HFFc6 (cell line): ENCODE data around the gene NIT2. TPM values are rescaled to one million over a fixed set of nuclear protein-coding genes. Genes with fewer than 3 reads are reported as not detected.

ENCODE experiments used
- DNase-seq: peaks from one replicate; pipeline ENCODE4 v3.0.0-alpha.2; 2018
- H3K27ac Mint-ChIP-seq: 2 replicates; pipeline ENCODE4 v1.8.0; 2020; ENCODE audit warnings: mild to moderate bottlenecking, mixed read lengths
- H3K27me3 Mint-ChIP-seq: 2 replicates; pipeline ENCODE4 v1.8.0; 2021; ENCODE audit warnings: mild to moderate bottlenecking, moderate library complexity, mixed read lengths; ENCODE audit not compliant: insufficient read depth
- H3K36me3 Mint-ChIP-seq: 2 replicates; pipeline ENCODE4 v1.8.0; 2021; ENCODE audit warnings: low read depth, mixed read lengths
- H3K4me1 Mint-ChIP-seq: 2 replicates; pipeline ENCODE4 v1.8.0; 2020; ENCODE audit warnings: low read depth, mixed read lengths
- H3K4me3 Mint-ChIP-seq: 2 replicates; pipeline ENCODE4 v1.8.0; 2020; ENCODE audit warnings: mild to moderate bottlenecking, moderate library complexity, mixed read lengths
- H3K9me3 Mint-ChIP-seq: 2 replicates; pipeline ENCODE4 v1.8.0; 2020; ENCODE audit warnings: mild to moderate bottlenecking, mixed read lengths
- CTCF ChIP-seq: fragments of 200-600 bp; sonication (generic); IDR thresholded peaks from 2 replicates; pipeline ENCODE4 v1.5.0; 2021; ENCODE audit warnings: antibody characterized with exemption, mild to moderate bottlenecking
- total RNA-seq, 6 experiments: library from RNA; stranded (reverse); fragmentation: NEBNext Ultra II Directional; extraction: Animal tissue kit (Norgen Biotek cat#: 25700); gene quantifications; 2 replicates in 1 of 6; 3 replicates in 5 of 6; pipeline ENCODE4 v1.2.3, GENCODE V29; 2021

NIT2 gene
- total RNA-seq, 6 experiments from 2014 or later: 36.4 to 48.6 (median 42.7) TPM

GRCh38 chr3:100354850-100355249, 20.3 kb downstream of the NIT2 start:
- Mint-ChIP-seq H3K9me3 (no peaks in the 10 kb centered on the region), H3K36me3 (peaks cover 34% of the 10 kb centered on the region), H3K4me1 (peaks cover 12% of the 10 kb centered on the region), H3K4me3 (no peak overlapping the region), H3K27ac (no peak overlapping the region), H3K27me3 (no peaks in the 10 kb centered on the region; the same call in 1 of the 2 replicates)
- TF ChIP-seq CTCF: no peak
- DNase-seq: no peak

GRCh38 chr3:100358413-100358812, 23.9 kb downstream of the NIT2 start:
- no peaks in the 10 kb centered on the region; the same call in 1 of the 2 replicates for H3K27me3 Mint-ChIP-seq
- H3K9me3 Mint-ChIP-seq: peaks cover 4% of the 10 kb centered on the region; the same call in 1 of the 2 replicates
- TF ChIP-seq CTCF: no peak
- H3K36me3 Mint-ChIP-seq: peaks cover 38% of the 10 kb centered on the region
- H3K4me3 Mint-ChIP-seq: no peak overlapping the region
- no peak for DNase-seq
- peaks cover under 1% of the 10 kb centered on the region; the same call in 1 of the 2 replicates for H3K4me1 Mint-ChIP-seq
- no peak overlapping the region for H3K27ac Mint-ChIP-seq

GRCh38 chr3:100359035-100359434, 24.5 kb downstream of the NIT2 start:
- H3K4me1 Mint-ChIP-seq: no peaks in the 10 kb centered on the region
- H3K27ac Mint-ChIP-seq: peak overlapping the region; percentile 3; the same call in 1 of the 2 replicates
- H3K9me3 Mint-ChIP-seq: peaks cover 4% of the 10 kb centered on the region; the same call in 1 of the 2 replicates
- H3K36me3 Mint-ChIP-seq: peaks cover 42% of the 10 kb centered on the region
- H3K4me3 Mint-ChIP-seq: no peak overlapping the region
- DNase-seq: no peak
- no peak for TF ChIP-seq CTCF
- no peaks in the 10 kb centered on the region; the same call in 1 of the 2 replicates for H3K27me3 Mint-ChIP-seq

- TF ChIP-seq CTCF: no peak
- no peak overlapping the region; the same call in 1 of the 2 replicates for H3K27ac Mint-ChIP-seq
- H3K36me3 Mint-ChIP-seq: peaks cover 41% of the 10 kb centered on the region
- H3K4me3 Mint-ChIP-seq: no peak overlapping the region
- no peaks in the 10 kb centered on the region for H3K4me1 Mint-ChIP-seq
- H3K27me3 Mint-ChIP-seq: no peaks in the 10 kb centered on the region; the same call in 1 of the 2 replicates
- DNase-seq: no peak
- H3K9me3 Mint-ChIP-seq: peaks cover 4% of the 10 kb centered on the region; the same call in 1 of the 2 replicates
Measured at GRCh38 chr3:100360757-100361496, 26.4 kb downstream of the NIT2 start.

- peaks cover 44% of the 10 kb centered on the region for H3K36me3 Mint-ChIP-seq
- H3K4me3 Mint-ChIP-seq: no peak overlapping the region
- no peak for TF ChIP-seq CTCF
- H3K27me3 Mint-ChIP-seq: no peaks in the 10 kb centered on the region; the same call in 1 of the 2 replicates
- no peak overlapping the region for H3K27ac Mint-ChIP-seq
- DNase-seq: no peak
- H3K9me3 Mint-ChIP-seq: peaks cover 4% of the 10 kb centered on the region; the same call in 1 of the 2 replicates
- no peaks in the 10 kb centered on the region for H3K4me1 Mint-ChIP-seq
Measured at GRCh38 chr3:100361897-100362296, 27.3 kb downstream of the NIT2 start.
